HEK293 (cell line): ENCODE results near the gene ZNF747.

Source experiments
- CTCF ChIA-PET: fragments of 350-600 bp; formaldehyde crosslinking; extraction: SDS; loops from one replicate; lab custom pipeline; 2021; ENCODE audit warnings: antibody characterized with exemption; lab: Yijun Ruan, JAX
- POLR2A ChIA-PET: fragments of 300-600 bp; formaldehyde crosslinking; extraction: SDS; loops from one replicate; lab custom pipeline; 2020; ENCODE audit warnings: antibody characterized with exemption, inconsistent platforms; lab: Yijun Ruan, JAX
- H3K27ac ChIP-seq: fragments of 200-500 bp; sonication (Bioruptor generic); 2 replicates; pipeline ENCODE4 v1.5.1; 2014; ENCODE audit warnings: low read depth, low read length, control low read depth, inconsistent platforms; ENCODE audit errors: extremely low read depth
- H3K36me3 ChIP-seq, 2 experiments: fragments of 200-500 bp in 1 of 2; sonication (Bioruptor generic) in 1 of 2; 1 replicate in 1 of 2; 2 replicates in 1 of 2; pipeline ENCODE4 v1.5.1; 2014 to 2017; ENCODE audit warnings: inconsistent platforms in 2 of 2, low read length in 2 of 2; ENCODE audit not compliant: control insufficient read depth in 2 of 2, insufficient read depth in 1 of 2
- H3K4me1 ChIP-seq: fragments of 200-500 bp; sonication (Bioruptor generic); 2 replicates; pipeline ENCODE4 v1.5.1; 2014; ENCODE audit warnings: mild to moderate bottlenecking, low read length, inconsistent platforms; ENCODE audit not compliant: control insufficient read depth, insufficient read depth
- H3K4me3 ChIP-seq: 2 replicates; pipeline ENCODE4 v1.5.1; 2011; ENCODE audit warnings: low read depth, mild to moderate bottlenecking, control low read depth, low read length, moderate library complexity
- H3K9me3 ChIP-seq: fragments of 200-500 bp; sonication (Bioruptor generic); 2 replicates; pipeline ENCODE4 v1.5.1; 2014; ENCODE audit warnings: low read depth, low read length, inconsistent platforms; ENCODE audit not compliant: control insufficient read depth, insufficient read depth
- ELK4 ChIP-seq: IDR thresholded peaks from 2 replicates; pipeline ENCODE4 v1.6.1; 2011; ENCODE audit warnings: mild to moderate bottlenecking, low read depth, low read length, borderline replicate concordance
- IKZF3 ChIP-seq: fragments of 450-650 bp; IDR thresholded peaks from 2 replicates; pipeline ENCODE4 v1.5.0; 2018; ENCODE audit warnings: missing biosample characterization, mild to moderate bottlenecking, missing genetic modification characterization, moderate library complexity
- MEIS1 ChIP-seq: sonication (generic); formaldehyde crosslinking; IDR thresholded peaks from 2 replicates; pipeline ENCODE4 v1.8.1; 2022; ENCODE audit warnings: missing genetic modification reagents, mild to moderate bottlenecking, borderline replicate concordance
- OSR2 ChIP-seq: fragments of 450-650 bp; formaldehyde crosslinking; IDR thresholded peaks from 2 replicates; pipeline ENCODE4 v1.5.1; 2016; ENCODE audit warnings: missing biosample characterization, missing genetic modification characterization
- SP3 ChIP-seq: fragments of 450-650 bp; formaldehyde crosslinking; IDR thresholded peaks from 2 replicates; pipeline ENCODE4 v1.5.1; 2016; ENCODE audit warnings: missing biosample characterization, missing genetic modification characterization
- TCF7L2 ChIP-seq: IDR thresholded peaks from 2 replicates; pipeline ENCODE4 v1.6.1; 2011; ENCODE audit warnings: low read depth, mild to moderate bottlenecking, inconsistent platforms, low read length, moderate library complexity, borderline replicate concordance
- YY1 ChIP-seq: fragments of 450-650 bp; formaldehyde crosslinking; IDR thresholded peaks from 2 replicates; pipeline ENCODE4 v1.5.1; 2018; ENCODE audit warnings: missing biosample characterization, missing genetic modification characterization
- ZBTB20 ChIP-seq: fragments of 450-650 bp; formaldehyde crosslinking; IDR thresholded peaks from 2 replicates; pipeline ENCODE4 v1.5.1; 2016; ENCODE audit warnings: missing biosample characterization, missing genetic modification characterization
- ZBTB6 ChIP-seq: fragments of 450-650 bp; formaldehyde crosslinking; IDR thresholded peaks from 2 replicates; pipeline ENCODE4 v1.5.1; 2017; ENCODE audit warnings: missing biosample characterization, missing genetic modification characterization
- ZBTB7A ChIP-seq: fragments of 450-650 bp; formaldehyde crosslinking; IDR thresholded peaks from 2 replicates; pipeline ENCODE4 v1.5.1; 2016; ENCODE audit warnings: low read depth, missing biosample characterization, missing genetic modification characterization
- ZFP41 ChIP-seq: fragments of 450-650 bp; formaldehyde crosslinking; IDR thresholded peaks from 2 replicates; pipeline ENCODE4 v1.5.1; 2016; ENCODE audit warnings: missing biosample characterization, missing genetic modification characterization, borderline replicate concordance
- ZFP69B ChIP-seq: fragments of 450-650 bp; formaldehyde crosslinking; IDR thresholded peaks from 2 replicates; pipeline ENCODE4 v1.5.1; 2016; ENCODE audit warnings: missing biosample characterization, missing genetic modification characterization
- ZIC2 ChIP-seq: fragments of 450-650 bp; formaldehyde crosslinking; IDR thresholded peaks from 2 replicates; pipeline ENCODE4 v1.5.1; 2016; ENCODE audit warnings: missing biosample characterization, missing genetic modification characterization
- ZNF394 ChIP-seq: fragments of 450-650 bp; formaldehyde crosslinking; IDR thresholded peaks from 2 replicates; pipeline ENCODE4 v1.5.1; 2016; ENCODE audit warnings: missing biosample characterization, missing genetic modification characterization, mild to moderate bottlenecking, moderate library complexity, borderline replicate concordance
- ZNF416 ChIP-seq: fragments of 450-650 bp; formaldehyde crosslinking; IDR thresholded peaks from 2 replicates; pipeline ENCODE4 v1.5.1; 2016; ENCODE audit warnings: missing biosample characterization, missing genetic modification characterization
- ZNF433 ChIP-seq: fragments of 450-650 bp; formaldehyde crosslinking; IDR thresholded peaks from 2 replicates; pipeline ENCODE4 v1.5.1; 2016; ENCODE audit warnings: missing biosample characterization, missing genetic modification characterization, low read depth
- ZNF473 ChIP-seq: fragments of 450-650 bp; formaldehyde crosslinking; IDR thresholded peaks from 2 replicates; pipeline ENCODE4 v1.5.1; 2017; ENCODE audit warnings: missing biosample characterization, missing genetic modification characterization
- ZNF514 ChIP-seq: fragments of 450-650 bp; formaldehyde crosslinking; IDR thresholded peaks from 2 replicates; pipeline ENCODE4 v1.5.1; 2016; ENCODE audit warnings: missing biosample characterization, missing genetic modification characterization
- ZNF530 ChIP-seq: fragments of 450-650 bp; formaldehyde crosslinking; IDR thresholded peaks from 2 replicates; pipeline ENCODE4 v1.5.1; 2016; ENCODE audit warnings: low read depth, missing biosample characterization, missing genetic modification characterization
- ZNF549 ChIP-seq: fragments of 450-650 bp; IDR thresholded peaks from 2 replicates; pipeline ENCODE4 v1.5.1; 2018; ENCODE audit warnings: missing biosample characterization, missing genetic modification characterization, mild to moderate bottlenecking, inconsistent platforms, moderate library complexity
- ZNF560 ChIP-seq: fragments of 450-650 bp; formaldehyde crosslinking; IDR thresholded peaks from 2 replicates; pipeline ENCODE4 v1.5.1; 2017; ENCODE audit warnings: missing biosample characterization, missing genetic modification characterization, borderline replicate concordance
- ZNF670 ChIP-seq: fragments of 450-650 bp; formaldehyde crosslinking; IDR thresholded peaks from 2 replicates; pipeline ENCODE4 v1.5.1; 2016; ENCODE audit warnings: missing biosample characterization, missing genetic modification characterization, low read depth
- ZNF837 ChIP-seq: fragments of 450-650 bp; formaldehyde crosslinking; IDR thresholded peaks from 2 replicates; pipeline ENCODE4 v1.5.1; 2016; ENCODE audit warnings: missing biosample characterization, missing genetic modification characterization
- ZSCAN4 ChIP-seq: fragments of 450-650 bp; formaldehyde crosslinking; IDR thresholded peaks from 2 replicates; pipeline ENCODE4 v1.5.1; 2017; ENCODE audit warnings: missing biosample characterization, missing genetic modification characterization
- TF ChIP-seq, protein P1 (sequence below): fragments of 450-650 bp; IDR thresholded peaks from 2 replicates; pipeline ENCODE4 v1.5.1; 2018; ENCODE audit warnings: missing biosample characterization, mild to moderate bottlenecking, missing genetic modification characterization
- TF ChIP-seq, protein P2 (sequence below): fragments of 450-650 bp; formaldehyde crosslinking; IDR thresholded peaks from 2 replicates; pipeline ENCODE4 v1.5.1; 2016; ENCODE audit warnings: missing biosample characterization, missing genetic modification characterization

ZNF747 gene

GRCh38 chr16:30521476-30521872 lies 13.2 kb downstream of the ZNF747 start:
- no peak overlapping the region for H3K27ac ChIP-seq
- TF ChIP-seq ZNF560 (tag by site-specific recombination) = no peak
- TF ChIP-seq, protein P1, sequence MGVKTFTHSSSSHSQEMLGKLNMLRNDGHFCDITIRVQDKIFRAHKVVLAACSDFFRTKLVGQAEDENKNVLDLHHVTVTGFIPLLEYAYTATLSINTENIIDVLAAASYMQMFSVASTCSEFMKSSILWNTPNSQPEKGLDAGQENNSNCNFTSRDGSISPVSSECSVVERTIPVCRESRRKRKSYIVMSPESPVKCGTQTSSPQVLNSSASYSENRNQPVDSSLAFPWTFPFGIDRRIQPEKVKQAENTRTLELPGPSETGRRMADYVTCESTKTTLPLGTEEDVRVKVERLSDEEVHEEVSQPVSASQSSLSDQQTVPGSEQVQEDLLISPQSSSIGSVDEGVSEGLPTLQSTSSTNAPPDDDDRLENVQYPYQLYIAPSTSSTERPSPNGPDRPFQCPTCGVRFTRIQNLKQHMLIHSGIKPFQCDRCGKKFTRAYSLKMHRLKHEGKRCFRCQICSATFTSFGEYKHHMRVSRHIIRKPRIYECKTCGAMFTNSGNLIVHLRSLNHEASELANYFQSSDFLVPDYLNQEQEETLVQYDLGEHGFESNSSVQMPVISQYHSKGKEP = no peak
- TF ChIP-seq ZNF433 (tag by site-specific recombination) = no peak
- no peak for TF ChIP-seq ZSCAN4
- no peak for TF ChIP-seq ZNF394 (tag by site-specific recombination)
- no peak for TF ChIP-seq TCF7L2
- TF ChIP-seq ZNF530 = no peak
- no peak for TF ChIP-seq ZBTB6 (tag by site-specific recombination)
- no peak for TF ChIP-seq ZNF473
- TF ChIP-seq ZNF416 (tag by site-specific recombination) = no peak
- no peak for TF ChIP-seq ZFP41
- TF ChIP-seq, protein P2, sequence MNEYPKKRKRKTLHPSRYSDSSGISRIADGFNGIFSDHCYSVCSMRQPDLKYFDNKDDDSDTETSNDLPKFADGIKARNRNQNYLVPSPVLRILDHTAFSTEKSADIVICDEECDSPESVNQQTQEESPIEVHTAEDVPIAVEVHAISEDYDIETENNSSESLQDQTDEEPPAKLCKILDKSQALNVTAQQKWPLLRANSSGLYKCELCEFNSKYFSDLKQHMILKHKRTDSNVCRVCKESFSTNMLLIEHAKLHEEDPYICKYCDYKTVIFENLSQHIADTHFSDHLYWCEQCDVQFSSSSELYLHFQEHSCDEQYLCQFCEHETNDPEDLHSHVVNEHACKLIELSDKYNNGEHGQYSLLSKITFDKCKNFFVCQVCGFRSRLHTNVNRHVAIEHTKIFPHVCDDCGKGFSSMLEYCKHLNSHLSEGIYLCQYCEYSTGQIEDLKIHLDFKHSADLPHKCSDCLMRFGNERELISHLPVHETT (tag by site-specific recombination) = no peak
- no peak for TF ChIP-seq YY1 (tag by site-specific recombination)
- no peak for TF ChIP-seq IKZF3 (tag by site-specific recombination)

DNA sequence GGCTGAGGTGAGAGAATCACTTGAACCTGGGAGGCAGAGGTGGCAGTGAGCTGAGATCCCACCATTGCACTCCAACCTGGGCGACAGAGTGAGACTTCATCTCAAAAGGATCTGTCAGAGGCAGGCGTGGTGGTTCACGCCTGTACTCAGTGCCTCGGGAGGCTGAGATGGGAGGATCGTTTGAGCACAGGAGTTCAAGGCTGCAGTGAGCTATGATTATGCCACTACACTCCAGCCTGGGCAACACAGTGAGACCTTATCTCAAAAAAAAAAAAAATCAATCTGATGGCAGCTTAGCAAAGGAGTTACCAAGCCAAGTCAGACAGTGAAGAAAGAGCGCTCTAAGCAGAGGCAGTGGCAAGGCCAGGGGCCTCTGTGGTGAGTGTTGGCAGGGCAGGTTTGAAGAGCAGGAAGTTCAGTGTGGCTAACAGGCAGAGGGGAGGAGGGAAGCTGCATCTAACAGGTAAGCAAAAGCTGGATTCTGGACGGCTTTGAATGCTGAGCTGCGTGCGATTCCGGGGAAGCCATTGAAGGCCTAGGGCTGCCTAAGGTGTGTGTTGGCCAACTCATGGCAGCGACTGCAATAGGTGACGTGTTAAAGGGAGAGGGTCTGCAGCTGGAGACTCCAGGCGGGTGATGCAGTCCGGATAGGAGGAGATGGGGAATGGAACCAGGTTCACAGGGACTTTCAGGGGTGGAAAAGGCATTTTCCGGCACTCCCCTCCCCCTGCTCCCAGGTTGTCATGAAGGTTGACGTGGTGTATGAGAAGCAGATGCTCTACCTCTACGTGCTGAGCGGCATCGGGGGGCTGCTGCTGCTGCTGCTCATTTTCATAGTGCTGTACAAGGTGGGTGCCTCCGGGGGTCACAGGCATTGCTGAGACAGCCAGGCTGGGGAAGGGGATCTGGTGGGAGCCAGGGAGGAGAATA lies 15.3 kb downstream of the ZNF747 start:
- H3K36me3 ChIP-seq = peaks cover 0 to 4% of the 10 kb centered on the region in 2 experiments; a peak in 1 of 3 replicates
- H3K4me1 ChIP-seq = peaks cover 3% of the 10 kb centered on the region; the same call in 1 of the 2 replicates
- ChIA-PET POLR2A (interaction anchor here (0.6 kb wide), 1 partner anchor 11 kb away, joined by 3 read pairs; no protein-coding TSS in a partner anchor), CTCF (interaction anchor here (0.6 to 1.4 kb wide), 4 partner anchors 36 to 480 kb away, joined by 3 to 4 read pairs (median 3); no protein-coding TSS in a partner anchor)
- no peak overlapping the region for H3K4me3 ChIP-seq
- H3K27ac ChIP-seq = no peak overlapping the region
- no peaks in the 10 kb centered on the region for H3K9me3 ChIP-seq
- TF ChIP-seq MEIS1 (CRISPR knock-in tag) (no peak), SP3 (no peak), ZNF514 (tag by site-specific recombination) (no peak), ZNF837 (no peak), ZBTB7A (tag by site-specific recombination) (no peak), ZFP69B (no peak), ZIC2 (no peak), ZBTB20 (tag by site-specific recombination) (no peak), ZNF670 (tag by site-specific recombination) (no peak), OSR2 (tag by site-specific recombination) (no peak), ELK4 (no peak), ZNF549 (tag by site-specific recombination) (no peak), ZSCAN4 (no peak)

More at GRCh38 chr16:30521476-30521872, 13.2 kb downstream of the ZNF747 start:
- ChIA-PET CTCF (no interaction called here), POLR2A (interaction anchor here (0.8 kb wide), 1 partner anchor 82 kb away, joined by 3 read pairs; no protein-coding TSS in a partner anchor)
- Histone ChIP-seq H3K9me3 (no peaks in the 10 kb centered on the region), H3K36me3 (peaks cover 0 to 14% of the 10 kb centered on the region in 2 experiments; a peak in 1 of 3 replicates), H3K4me3 (no peak overlapping the region), H3K4me1 (peaks cover 5% of the 10 kb centered on the region; the same call in 1 of the 2 replicates)
